COR-L47 (cell line): Measurements from ENCODE around the gene MAMDC4.
A peak's percentile ranks its signal among the peaks of the same experiment; 100 is the strongest.
"Not testable (repeated sequence)": the region's sequence is repeated elsewhere in the genome, so short reads cannot be mapped to it uniquely, and the experiment has no call there.

ENCODE experiments used
- DNase-seq: peaks from one replicate; lab custom pipeline; 2025; lab: John Stamatoyannopoulos, UW

Gene MAMDC4

GRCh38 chr9:136862849-136863622 is 10.9 kb downstream of the MAMDC4 start:
- DNase-seq = no peak

- no peak for DNase-seq
Observed at GRCh38 chr9:136863623-136864273, 11.6 kb downstream of the MAMDC4 start.

GRCh38 chr9:136865041-136865767 is 13.1 kb downstream of the MAMDC4 start:
- no peak for DNase-seq

DNA sequence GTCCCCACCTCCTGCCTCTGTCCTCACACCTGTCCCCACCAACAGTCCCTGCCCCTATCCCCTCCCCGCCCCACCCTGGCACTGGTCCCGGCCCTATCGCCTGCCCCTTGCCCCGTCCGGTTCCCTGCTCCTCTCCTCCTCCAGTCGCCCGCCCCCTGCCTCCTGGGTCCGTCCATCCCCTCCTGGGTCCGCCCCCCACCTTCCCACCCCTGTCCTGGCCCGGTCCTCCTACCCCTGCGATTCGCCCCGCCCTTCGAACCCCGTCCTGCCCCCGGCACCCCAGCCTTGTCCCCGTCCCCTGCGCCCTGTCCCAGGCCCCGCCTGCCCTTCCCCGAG is 13.6 kb downstream of the MAMDC4 start:
- no peak for DNase-seq

GRCh38 chr9:136866898-136867421 is 14.8 kb downstream of the MAMDC4 start:
- DNase-seq = not testable (repeated sequence)

- no peak for DNase-seq
Observed at GRCh38 chr9:136867480-136867879, 15.3 kb downstream of the MAMDC4 start.

DNA sequence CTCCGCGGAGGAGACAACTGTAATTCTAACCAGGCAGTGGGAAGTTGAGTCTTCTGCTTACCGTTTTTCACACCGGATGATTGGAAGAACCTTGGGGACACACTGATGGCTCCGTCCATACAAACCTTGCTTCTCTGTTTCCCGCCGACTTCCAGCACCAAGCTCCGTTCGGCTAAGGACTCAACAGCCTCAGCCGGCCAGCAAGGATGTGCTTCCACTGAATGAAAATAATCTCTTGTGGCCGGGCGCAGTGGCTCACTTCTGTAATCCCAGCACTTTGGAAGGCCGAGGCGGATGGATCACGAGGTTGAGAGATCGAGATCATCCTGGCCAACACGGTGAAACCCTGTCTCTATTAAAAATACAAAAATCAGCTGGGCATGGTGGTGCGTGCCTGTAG is 15.8 kb downstream of the MAMDC4 start:
- no peak for DNase-seq

GRCh38 chr9:136868644-136869043 is 16.5 kb downstream of the MAMDC4 start:
- no peak for DNase-seq

DNA sequence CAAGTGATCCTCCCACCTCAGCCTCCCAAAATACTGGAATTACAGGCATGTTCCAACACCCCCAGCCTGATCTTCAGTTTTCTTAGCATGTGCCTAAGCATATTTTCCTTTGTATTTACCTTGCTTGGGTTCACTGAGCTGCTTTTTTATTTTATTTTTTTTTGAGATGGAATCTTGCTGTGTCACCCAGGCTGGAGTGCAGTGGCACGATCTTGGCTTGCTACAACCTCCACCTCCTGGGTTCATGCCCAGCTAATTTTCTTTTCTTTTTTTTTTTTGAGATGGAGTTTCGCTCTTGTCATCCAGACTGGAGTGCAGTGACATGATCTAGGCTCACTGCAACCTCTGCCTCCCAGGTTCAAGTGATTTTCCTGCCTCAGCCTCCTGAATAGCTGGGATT is 17.5 kb downstream of the MAMDC4 start:
- DNase-seq = not testable (repeated sequence)

- DNase-seq = no peak
Observed at GRCh38 chr9:136875155-136875554, 23.0 kb downstream of the MAMDC4 start.

GRCh38 chr9:136876476-136876875 is 24.3 kb downstream of the MAMDC4 start:
- no peak for DNase-seq

DNA sequence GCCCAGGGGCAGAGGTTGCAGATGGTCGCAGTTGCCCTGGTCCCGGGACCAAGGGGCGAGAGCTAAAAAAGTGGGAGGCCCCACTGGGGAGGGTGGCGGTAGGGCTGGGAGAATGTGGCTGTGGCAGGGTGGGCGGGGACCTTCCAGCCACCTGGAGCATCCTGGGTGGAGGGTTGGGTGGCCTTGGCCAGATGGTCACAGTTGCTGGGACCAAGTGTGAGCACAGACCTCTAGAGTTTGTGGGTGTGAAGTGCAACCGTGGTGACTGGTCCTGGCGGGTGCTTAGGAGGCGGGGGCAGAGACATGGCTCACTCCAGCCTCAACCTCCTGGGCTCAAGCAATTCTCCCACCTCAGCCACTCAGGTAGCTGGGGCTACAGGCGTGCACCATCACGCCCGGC is 28.5 kb downstream of the MAMDC4 start:
- no peak for DNase-seq

- no peak for DNase-seq
Observed at GRCh38 chr9:136881691-136882108, 29.6 kb downstream of the MAMDC4 start.

GRCh38 chr9:136882109-136882946 is 30.2 kb downstream of the MAMDC4 start:
- no peak for DNase-seq

DNA sequence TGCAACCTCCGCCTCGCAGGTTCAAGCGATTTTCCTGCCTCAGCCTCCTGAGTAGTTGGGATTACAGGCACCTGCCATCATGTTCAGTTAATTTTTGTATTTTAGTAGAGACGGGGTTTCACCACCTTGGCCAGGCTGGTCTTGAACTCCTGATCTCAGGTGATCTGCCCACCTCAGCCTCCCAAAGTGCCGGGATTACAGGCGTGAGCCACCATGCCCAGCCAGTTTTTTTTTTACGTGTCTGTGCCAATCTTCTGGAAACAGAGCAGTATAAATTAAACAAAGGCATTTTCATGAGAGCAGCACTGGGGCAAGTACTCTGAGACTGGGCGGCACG is 30.8 kb downstream of the MAMDC4 start:
- not testable (repeated sequence) for DNase-seq

DNA sequence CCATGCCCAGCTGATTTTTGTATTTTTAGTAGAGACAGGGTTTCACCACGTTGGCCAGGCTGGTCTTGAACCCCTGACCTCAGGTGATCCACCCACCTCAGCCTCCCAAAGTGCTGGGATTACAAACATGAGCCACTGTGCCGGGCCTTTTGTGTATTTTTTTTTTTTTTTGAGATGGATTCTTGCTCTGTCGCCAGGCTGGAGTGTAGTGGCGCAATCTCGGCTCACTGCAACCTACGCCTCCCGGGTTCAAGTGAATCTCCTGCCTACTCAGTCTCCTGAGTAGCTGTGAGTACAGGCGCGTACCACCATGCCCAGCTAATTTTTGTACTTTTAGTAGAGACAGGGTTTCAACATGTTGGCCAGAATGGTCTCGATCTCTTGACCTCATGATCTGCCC is 31.5 kb downstream of the MAMDC4 start:
- not testable (repeated sequence) for DNase-seq

DNA sequence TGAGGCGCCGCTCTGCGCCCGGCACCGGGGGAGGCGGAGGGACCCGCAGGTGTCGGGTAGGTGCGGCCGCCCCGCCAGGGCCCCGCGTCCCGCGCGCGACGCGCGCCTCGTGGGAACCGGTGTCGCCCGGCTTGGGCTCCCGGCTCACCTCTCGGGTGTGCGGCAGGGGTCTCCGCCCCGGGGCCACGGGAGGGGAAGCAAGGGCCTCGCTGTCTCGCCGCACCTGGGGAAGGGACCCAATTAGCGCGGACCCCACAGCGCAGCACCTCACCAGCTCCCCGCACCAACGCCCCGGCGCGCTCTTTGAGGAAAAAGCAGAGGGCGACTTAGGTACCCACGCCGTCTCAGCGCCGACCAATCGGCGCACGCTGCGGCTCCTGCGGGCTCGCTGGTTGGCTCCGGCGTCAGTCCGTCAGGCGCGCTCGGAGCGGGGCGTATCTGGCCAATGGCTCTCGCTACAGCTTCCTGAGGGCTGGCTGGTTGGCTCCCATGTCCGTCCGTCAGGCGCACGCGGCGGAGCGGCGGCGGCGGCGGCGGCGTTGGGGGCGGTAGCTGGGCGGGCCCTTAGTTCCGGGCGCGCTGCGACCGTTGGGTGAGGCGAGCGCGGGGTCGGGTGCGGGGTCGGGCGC is 33.9 kb downstream of the MAMDC4 start, which contains the start of gene TRAF2:
TRAF2 (plus strand) TSS at position 567 of the 629 bp plus-strand sequence. CDS start 12,225 bp downstream, outside the sequence.
- peak; percentile 97 for DNase-seq

DNA sequence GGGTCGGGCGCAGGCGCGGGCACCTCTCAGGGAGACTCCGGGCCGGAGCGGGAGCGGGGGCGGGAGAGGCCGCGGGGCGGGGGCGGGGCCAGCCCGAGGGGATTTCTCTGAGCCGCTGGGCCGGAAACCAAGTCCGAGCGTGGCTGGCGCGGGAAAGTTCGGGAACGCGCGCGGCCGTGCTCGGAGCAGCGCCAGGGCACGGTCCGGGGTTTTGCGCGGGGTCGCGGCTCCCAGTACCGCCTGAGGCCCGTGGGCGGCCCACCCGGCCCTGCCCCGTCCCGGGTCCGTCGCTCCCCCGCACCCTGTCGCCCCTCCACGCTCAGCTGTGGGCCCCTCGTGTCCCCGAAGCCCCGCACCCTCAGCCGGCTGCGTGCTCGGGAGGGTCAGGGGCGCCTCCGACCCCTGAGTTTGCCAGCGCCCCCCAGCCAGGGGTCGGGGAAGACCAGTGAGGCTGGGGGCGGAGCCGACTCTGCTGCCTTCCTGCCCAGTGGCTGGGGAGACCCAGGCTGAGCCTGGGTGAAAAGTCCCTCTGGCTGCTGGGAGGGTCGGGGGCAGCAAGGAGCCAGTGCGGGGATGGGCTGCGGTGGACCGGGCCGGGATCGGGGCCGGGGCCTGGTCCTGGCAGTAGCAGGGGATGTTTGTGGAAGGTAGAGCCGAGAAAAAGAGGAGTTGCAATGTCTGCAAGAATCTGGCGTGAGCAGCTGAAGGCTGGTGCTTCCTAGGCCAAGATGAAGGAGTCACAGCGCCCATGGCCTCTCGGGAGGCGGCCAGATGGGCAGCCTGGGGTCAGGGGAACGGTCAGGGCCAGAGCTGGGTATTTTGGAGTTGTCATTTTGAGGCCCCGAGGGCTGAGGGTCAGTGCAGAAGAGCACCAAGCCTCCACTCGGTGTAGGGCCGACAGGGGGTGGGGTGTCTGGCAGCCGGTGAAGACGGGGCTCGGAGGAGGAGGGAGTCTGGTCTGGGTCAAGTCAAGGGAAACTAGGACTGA is 34.8 kb downstream of the MAMDC4 start:
- no peak for DNase-seq

DNA sequence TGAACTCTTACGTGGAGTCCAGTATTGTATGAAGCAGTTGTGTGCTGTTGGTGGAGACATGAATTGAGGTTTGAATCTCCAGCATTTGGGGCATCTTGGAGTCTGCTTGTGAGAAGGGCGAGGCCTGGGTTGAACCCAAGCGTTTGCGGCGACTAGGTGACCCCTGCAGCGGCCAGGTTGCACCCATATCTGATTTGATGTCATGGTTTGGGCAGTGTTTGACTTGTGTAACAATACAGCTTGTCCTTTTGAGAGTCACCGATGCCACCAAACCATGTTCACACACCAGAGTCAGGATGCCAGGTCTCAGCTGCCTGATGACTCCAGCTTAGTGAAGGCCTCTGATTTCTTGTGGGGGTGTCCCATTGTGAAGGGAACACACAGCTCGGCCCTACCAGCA is 36.3 kb downstream of the MAMDC4 start:
- no peak for DNase-seq

- DNase-seq = no peak
Observed at GRCh38 chr9:136889858-136890257, 37.7 kb downstream of the MAMDC4 start.
